Ishikawa (cell line): ENCODE measurements around the gene TLE4.

Experiments
- CEBPB ChIP-seq: IDR thresholded peaks from 2 replicates; pipeline ENCODE4 v1.6.1; 2012
- CREB1 ChIP-seq: IDR thresholded peaks from 2 replicates; pipeline ENCODE4 v1.6.1; 2012; ENCODE audit warnings: low read depth
- EGR1 ChIP-seq: IDR thresholded peaks from 2 replicates; pipeline ENCODE4 v1.6.1; 2012
- EP300 ChIP-seq: IDR thresholded peaks from 2 replicates; pipeline ENCODE4 v1.6.1; 2012; ENCODE audit warnings: borderline replicate concordance
- FOXM1 ChIP-seq: IDR thresholded peaks from 2 replicates; pipeline ENCODE4 v1.6.1; 2012; ENCODE audit warnings: low read depth, borderline replicate concordance
- MAX ChIP-seq: IDR thresholded peaks from 2 replicates; pipeline ENCODE4 v1.6.1; 2012
- NFIC ChIP-seq: IDR thresholded peaks from 2 replicates; pipeline ENCODE4 v1.6.1; 2012
- RAD21 ChIP-seq: IDR thresholded peaks from 2 replicates; pipeline ENCODE4 v1.6.1; 2012; ENCODE audit warnings: low read depth
- REST ChIP-seq: IDR thresholded peaks from 2 replicates; pipeline ENCODE4 v1.6.1; 2012; ENCODE audit warnings: low read depth, mild to moderate bottlenecking
- TAF1 ChIP-seq: IDR thresholded peaks from 2 replicates; pipeline ENCODE4 v1.6.1; 2012; ENCODE audit warnings: low read depth, mild to moderate bottlenecking
- TCF12 ChIP-seq: IDR thresholded peaks from 2 replicates; pipeline ENCODE4 v1.6.1; 2012; ENCODE audit warnings: low read depth
- TEAD4 ChIP-seq: IDR thresholded peaks from 2 replicates; pipeline ENCODE4 v1.6.1; 2012
- USF1 ChIP-seq: IDR thresholded peaks from 2 replicates; pipeline ENCODE4 v1.6.1; 2012
- YY1 ChIP-seq: IDR thresholded peaks from 2 replicates; pipeline ENCODE4 v1.6.1; 2012; ENCODE audit warnings: low read depth
- ZBTB7A ChIP-seq: IDR thresholded peaks from 2 replicates; pipeline ENCODE4 v1.6.1; 2012; ENCODE audit warnings: low read depth

TLE4 gene

GRCh38 chr9:79673614-79674013, 101.8 kb downstream of the TLE4 start:
- TF ChIP-seq NFIC (no peak), TAF1 (no peak)

- TF ChIP-seq ZBTB7A (no peak), YY1 (no peak), NFIC (no peak), MAX (no peak), CEBPB (no peak), TAF1 (no peak)
These were observed 102.5 kb downstream of the TLE4 start for GRCh38 chr9:79674052-79674777.

GRCh38 chr9:79681576-79681975, 109.8 kb downstream of the TLE4 start:
- TF ChIP-seq NFIC (no peak), TAF1 (no peak), TEAD4 (no peak), TCF12 (no peak), CEBPB (no peak), YY1 (no peak)

GRCh38 chr9:79682076-79682736, 110.4 kb downstream of the TLE4 start:
- TF ChIP-seq TCF12 (no peak), TAF1 (no peak), USF1 (no peak), RAD21 (no peak), TEAD4 (no peak), YY1 (no peak), CEBPB (no peak), REST (no peak), EP300 (no peak), MAX (no peak), NFIC (no peak)

GRCh38 chr9:79684059-79684458, 112.3 kb downstream of the TLE4 start:
- no peak for TF ChIP-seq EP300
- TF ChIP-seq CEBPB: no peak
- no peak for TF ChIP-seq YY1
- no peak for TF ChIP-seq ZBTB7A
- no peak for TF ChIP-seq USF1
- TF ChIP-seq NFIC: no peak
- no peak for TF ChIP-seq TAF1
- TF ChIP-seq RAD21: no peak
- TF ChIP-seq EGR1: no peak
- TF ChIP-seq TEAD4: no peak
- no peak for TF ChIP-seq MAX
- TF ChIP-seq REST: no peak
- TF ChIP-seq TCF12: no peak
- TF ChIP-seq FOXM1: no peak
- TF ChIP-seq CREB1: no peak
